AG04449 (cell line): ENCODE data around the gene VWA5A.

Experiments
- CTCF ChIA-PET: fragments of 350-600 bp; formaldehyde crosslinking; extraction: SDS; loops from one replicate; lab custom pipeline; 2021; ENCODE audit warnings: antibody characterized with exemption; lab: Yijun Ruan, JAX
- POLR2A ChIA-PET: fragments of 400-600, 350-600 bp; formaldehyde crosslinking; extraction: SDS; loops from one replicate; lab custom pipeline; 2020; ENCODE audit warnings: antibody characterized with exemption, inconsistent platforms; lab: Yijun Ruan, JAX
- DNase-seq: peaks from one replicate; pipeline ENCODE4 v3.0.0-alpha.2; 2010; ENCODE audit warnings: low read depth, low spot score
- H3K4me3 ChIP-seq: 2 replicates; pipeline ENCODE4 v1.5.1; 2011; ENCODE audit warnings: low read depth, mild to moderate bottlenecking, control low read depth, low read length
- TF ChIP-seq, protein P1 (sequence below): IDR thresholded peaks from one replicate; pipeline ENCODE4 v1.5.1; 2011; ENCODE audit warnings: mild to moderate bottlenecking, moderate library complexity, low read length, control low read depth, inconsistent platforms; ENCODE audit not compliant: insufficient read depth; ENCODE audit errors: missing control alignments

Gene VWA5A

DNA sequence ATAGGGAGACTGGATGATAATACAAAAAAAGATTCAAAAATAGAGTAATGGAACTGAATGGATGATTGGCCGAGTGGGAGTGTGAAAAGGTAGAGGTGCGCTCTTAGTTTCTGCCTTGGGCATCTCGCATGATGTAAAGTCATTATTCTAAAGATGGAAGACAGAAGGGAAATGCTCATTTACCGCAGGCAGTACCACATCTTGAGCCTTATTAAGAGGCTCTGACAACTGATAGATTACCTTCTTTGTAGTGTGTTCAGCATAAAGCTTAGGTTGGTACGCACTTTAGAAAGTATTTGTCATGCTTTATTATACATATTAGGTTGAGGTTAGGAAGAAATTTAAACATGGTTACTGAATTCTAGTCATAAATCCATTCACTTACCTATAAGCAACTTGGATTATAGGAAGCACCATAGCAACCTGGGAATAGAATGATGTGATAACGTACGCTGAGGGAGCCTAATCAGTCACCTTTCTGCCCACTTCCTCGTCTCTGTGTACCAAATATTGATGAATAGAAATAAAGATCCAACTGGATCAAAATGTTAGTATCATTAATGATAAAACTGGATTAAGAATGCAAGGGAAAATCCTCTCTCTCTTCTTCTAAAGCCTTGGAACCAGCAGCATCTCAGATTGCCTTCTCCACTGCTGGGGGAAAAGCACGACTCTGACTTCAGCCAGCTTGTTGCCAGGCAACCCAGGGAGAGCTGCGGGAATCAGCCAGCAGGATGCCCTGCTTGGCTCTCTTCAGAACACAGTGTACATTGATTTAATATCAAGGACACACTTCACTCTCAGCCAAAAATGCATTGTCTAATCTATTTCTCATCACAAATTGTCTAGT, 29.0 kb upstream of the VWA5A start:
- ChIA-PET POLR2A (no interaction called here), CTCF (no interaction called here)
- DNase-seq: no peak
- TF ChIP-seq, protein P1, sequence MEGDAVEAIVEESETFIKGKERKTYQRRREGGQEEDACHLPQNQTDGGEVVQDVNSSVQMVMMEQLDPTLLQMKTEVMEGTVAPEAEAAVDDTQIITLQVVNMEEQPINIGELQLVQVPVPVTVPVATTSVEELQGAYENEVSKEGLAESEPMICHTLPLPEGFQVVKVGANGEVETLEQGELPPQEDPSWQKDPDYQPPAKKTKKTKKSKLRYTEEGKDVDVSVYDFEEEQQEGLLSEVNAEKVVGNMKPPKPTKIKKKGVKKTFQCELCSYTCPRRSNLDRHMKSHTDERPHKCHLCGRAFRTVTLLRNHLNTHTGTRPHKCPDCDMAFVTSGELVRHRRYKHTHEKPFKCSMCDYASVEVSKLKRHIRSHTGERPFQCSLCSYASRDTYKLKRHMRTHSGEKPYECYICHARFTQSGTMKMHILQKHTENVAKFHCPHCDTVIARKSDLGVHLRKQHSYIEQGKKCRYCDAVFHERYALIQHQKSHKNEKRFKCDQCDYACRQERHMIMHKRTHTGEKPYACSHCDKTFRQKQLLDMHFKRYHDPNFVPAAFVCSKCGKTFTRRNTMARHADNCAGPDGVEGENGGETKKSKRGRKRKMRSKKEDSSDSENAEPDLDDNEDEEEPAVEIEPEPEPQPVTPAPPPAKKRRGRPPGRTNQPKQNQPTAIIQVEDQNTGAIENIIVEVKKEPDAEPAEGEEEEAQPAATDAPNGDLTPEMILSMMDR: no peak
- no peak overlapping the region for H3K4me3 ChIP-seq

GRCh38 chr11:124090996-124091395, 24.3 kb upstream of the VWA5A start:
- no peak for DNase-seq
- ChIA-PET POLR2A (no interaction called here), CTCF (no interaction called here)
- H3K4me3 ChIP-seq: no peak overlapping the region
- TF ChIP-seq, protein P1: no peak

GRCh38 chr11:124093330-124093729, 21.9 kb upstream of the VWA5A start:
- no peak overlapping the region for H3K4me3 ChIP-seq
- TF ChIP-seq, protein P1: no peak
- POLR2A ChIA-PET: no interaction called here
- DNase-seq: no peak
- CTCF ChIA-PET: no interaction called here

- TF ChIP-seq, protein P1: no peak
- CTCF ChIA-PET: no interaction called here
Observed at GRCh38 chr11:124094731-124095130, 20.5 kb upstream of the VWA5A start.

DNA sequence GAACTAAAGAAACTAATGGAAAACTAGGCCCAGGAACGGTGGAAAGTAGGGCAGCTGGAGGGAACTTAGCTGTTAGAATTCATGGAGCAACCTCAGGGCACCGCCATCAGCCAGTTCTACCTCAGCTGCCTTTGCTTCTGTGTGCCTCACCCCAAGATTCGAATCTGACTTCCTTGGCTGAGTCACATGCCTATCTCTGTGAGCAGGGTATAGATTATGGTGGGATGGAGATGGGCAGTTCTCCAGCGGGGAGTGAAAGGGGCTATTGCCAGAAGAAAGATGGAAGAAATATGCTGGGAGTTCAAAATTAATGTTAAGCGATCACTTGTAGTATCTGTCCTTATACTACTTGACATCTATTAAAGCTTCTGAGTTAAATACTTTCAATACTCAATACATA, 18.9 kb upstream of the VWA5A start:
- CTCF ChIA-PET: no interaction called here
- no peak for DNase-seq
- TF ChIP-seq, protein P1: no peak
- POLR2A ChIA-PET: no interaction called here
- H3K4me3 ChIP-seq: no peak overlapping the region

More at GRCh38 chr11:124094731-124095130, 20.5 kb upstream of the VWA5A start:
- DNase-seq: no peak
- no peak overlapping the region for H3K4me3 ChIP-seq
- POLR2A ChIA-PET: no interaction called here

DNA sequence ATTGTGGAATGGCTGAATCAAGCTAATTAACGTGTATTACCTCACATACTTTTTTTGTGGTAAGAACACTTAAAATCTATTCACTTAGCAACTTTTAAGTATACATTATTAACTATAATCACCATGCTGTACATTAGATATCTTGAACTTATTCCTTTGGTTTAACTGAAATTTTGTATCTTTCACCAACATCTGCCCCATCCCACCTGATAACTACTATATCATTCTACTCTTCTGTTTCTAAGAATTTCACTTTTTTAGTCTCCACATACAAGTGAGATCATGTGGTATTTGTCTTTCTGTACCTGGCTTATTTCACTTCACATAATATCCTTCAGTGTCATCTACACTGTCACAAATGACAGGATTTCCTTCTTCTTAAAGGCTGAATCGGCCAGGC, 17.1 kb upstream of the VWA5A start:
- POLR2A ChIA-PET: no interaction called here
- no peak for DNase-seq
- H3K4me3 ChIP-seq: no peak overlapping the region
- TF ChIP-seq, protein P1: no peak
- CTCF ChIA-PET: interaction anchor here (1.1 kb wide), 1 partner anchor 27 kb away, joined by 4 read pairs; no protein-coding TSS in a partner anchor
